ENCODE results near the gene PTPRM.

PTPRM gene

DNA sequence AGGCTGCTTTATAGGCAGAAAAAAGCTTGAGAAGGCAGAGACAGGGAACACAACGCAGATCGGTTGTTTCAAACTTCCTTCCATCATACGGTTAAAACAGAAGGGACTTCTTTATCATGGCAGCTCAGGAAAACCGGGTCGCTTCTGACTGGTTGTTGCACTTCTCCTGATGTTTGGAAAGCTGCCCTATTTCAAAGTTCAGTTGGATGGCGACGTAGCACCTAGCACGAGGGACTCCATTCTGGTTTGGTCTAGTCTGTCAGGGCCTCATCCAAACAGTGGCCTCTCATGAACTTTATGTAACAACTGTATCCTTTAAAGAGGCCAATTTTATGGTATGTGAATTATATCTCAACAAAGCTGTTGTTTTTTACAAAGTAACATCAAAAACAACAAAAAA is 832.0 kb downstream of the PTPRM start:
- DNase-seq (ENCODE audit: insufficient read length, low spot score) (no peak), FAIRE-seq (no peak)
- TF ChIP-seq POLR2A (IDR thresholded peaks at IDR 0.05; ENCODE audit: low read depth, low read length): no peak

DNA sequence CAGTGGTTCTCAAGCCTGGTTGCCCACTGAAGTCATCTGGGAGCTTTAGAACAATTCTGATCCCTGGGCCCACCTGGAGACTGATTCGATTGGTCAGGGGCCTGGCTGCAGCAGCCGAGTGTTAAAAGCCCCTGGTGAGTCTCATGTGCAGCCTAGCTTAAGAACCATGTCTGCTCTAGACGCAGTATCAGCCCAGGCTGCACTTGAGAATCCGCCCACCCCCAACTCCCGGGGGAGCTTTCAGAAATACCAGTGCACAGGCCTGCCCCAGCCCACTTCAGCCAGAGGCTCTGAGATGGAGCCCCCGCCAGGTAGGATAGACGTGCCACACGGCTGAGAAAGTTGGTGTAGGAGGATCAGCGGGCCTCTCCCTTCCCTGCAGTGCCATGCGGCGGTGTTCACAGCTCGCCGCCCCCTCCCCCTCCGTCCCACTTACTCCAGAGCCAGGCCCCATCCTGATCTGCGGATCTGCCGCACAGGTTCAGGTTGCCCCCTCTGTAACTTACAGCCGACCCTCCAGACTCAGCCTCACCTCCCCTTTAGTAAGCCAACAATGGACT is 833.2 kb downstream of the PTPRM start:
- DNase-seq (ENCODE audit: insufficient read length, low spot score) (no peak), FAIRE-seq (no peak)
- TF ChIP-seq POLR2A (IDR thresholded peaks at IDR 0.05; ENCODE audit: low read depth, low read length): no peak

DNA sequence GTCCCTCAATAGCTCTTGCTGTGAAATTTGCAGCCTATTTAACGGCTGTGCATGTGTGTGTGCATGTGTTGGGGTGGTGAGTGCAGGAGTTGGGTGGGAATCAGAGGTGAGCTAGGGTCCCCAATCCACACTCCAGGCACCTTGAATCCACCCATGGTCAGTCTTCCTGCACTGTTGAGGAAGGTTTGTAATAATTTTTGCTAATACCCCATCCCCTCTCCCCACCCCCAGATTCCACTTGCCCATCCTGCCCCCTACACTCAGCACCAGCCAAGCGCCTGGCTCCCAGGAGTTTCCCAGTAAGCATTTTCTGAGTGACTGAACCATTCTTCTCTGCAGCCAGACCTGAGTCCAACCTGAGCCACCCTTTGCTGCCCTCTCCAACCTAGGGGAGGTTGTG is 833.7 kb downstream of the PTPRM start:
- FAIRE-seq (no peak), DNase-seq (ENCODE audit: insufficient read length, low spot score) (no peak)
- no peak for TF ChIP-seq POLR2A (IDR thresholded peaks at IDR 0.05; ENCODE audit: low read depth, low read length)

DNA sequence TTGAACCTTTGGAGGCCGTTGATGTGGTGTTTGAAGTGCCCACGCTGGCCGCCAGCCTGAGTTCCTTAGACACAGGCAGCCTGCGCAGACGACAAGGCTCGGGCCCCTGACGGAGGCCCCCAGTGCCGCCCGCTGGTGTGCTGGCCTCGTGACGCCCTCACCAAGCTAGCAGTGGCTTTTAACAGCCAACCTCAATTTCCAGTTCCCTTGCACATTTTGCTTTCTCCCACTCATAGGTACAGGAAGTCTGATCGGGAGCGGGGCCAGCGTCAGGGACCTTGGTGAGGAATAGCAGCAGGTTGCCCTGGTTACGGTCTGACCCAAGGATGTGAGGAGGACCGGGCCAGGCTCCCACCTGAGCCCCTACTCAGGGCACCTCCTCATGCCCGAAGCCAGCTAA is 834.5 kb downstream of the PTPRM start:
- FAIRE-seq: no peak
- no peak for TF ChIP-seq POLR2A (IDR thresholded peaks at IDR 0.05; ENCODE audit: low read depth, low read length)
- DNase-seq (ENCODE audit: insufficient read length, low spot score): no peak

DNA sequence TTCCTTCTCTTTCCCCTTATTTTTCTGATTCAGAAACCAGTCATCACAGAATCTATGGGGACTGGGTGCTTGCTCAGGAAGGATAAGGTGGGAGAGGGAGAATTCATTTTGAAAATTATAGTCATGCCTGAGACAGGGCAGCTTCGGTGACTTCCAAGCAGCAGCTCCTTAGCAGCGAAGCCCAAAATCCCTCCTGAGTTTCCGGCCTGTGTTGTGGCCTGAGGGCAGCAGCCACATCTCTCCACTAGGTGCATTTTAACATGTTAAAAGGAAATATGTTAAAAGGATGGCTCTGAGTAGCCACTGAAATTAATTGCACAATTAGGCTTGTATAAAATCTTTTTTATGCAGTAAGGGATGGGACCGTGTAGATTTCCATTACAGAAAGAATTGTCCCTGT is 835.1 kb downstream of the PTPRM start:
- DNase-seq (ENCODE audit: insufficient read length, low spot score) (no peak), FAIRE-seq (no peak)
- no peak for TF ChIP-seq POLR2A (IDR thresholded peaks at IDR 0.05; ENCODE audit: low read depth, low read length)

DNA sequence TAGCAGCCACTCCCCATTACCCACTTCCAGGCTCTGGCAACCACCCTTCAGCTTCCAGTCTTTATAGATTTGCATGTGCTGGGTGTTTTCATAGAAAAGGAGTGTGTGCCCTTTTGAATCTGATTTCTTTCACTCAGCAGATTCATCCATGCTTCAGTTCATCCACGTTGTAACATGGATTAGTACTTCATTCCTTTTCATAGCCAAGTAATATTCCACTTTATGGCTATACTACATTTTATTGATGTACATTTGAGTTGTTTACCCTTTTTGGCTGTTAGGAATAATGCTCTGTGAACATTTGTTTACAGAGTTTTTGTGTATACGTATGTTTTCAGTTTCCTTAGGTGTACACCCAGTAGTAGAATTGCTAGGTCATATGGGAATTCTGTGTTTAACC is 836.6 kb downstream of the PTPRM start:
- no peak for FAIRE-seq
- no peak for TF ChIP-seq POLR2A (IDR thresholded peaks at IDR 0.05; ENCODE audit: low read depth, low read length)
- DNase-seq (ENCODE audit: insufficient read length, low spot score): no peak

DNA sequence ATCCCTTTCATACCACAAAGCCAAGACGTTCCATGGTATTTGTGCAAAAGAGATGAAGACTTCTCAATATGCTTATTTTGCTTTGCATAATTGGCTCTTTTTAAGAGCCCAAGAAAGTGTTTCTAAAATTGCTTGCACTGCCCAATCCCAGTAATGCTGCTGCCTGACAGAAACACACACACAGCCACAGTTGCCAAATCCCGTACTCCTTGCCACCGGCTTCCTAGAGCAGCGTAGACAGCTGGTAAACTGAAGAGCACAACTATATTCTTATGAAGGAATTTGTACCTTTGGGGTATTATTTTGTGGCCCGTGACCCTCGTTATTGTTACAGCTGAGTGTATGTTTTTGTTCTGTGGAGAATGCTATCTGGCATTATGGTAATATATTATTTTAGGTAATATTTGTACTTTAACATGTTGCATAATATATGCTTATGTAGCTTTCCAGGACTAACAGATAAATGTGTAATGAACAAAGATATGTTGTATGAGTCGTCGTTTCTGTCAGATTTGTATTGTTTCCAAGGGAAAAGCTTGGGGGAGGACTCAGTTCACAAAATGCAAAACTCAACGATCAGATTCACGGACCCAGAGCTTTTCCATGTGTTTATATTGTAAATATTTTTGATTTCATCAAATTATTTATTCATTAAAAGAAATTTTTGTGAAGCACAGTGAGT is 839.2 kb downstream of the PTPRM start:
- FAIRE-seq (no peak), DNase-seq (ENCODE audit: insufficient read length, low spot score) (no peak)
- TF ChIP-seq POLR2A (IDR thresholded peaks at IDR 0.05; ENCODE audit: low read depth, low read length): no peak

DNA sequence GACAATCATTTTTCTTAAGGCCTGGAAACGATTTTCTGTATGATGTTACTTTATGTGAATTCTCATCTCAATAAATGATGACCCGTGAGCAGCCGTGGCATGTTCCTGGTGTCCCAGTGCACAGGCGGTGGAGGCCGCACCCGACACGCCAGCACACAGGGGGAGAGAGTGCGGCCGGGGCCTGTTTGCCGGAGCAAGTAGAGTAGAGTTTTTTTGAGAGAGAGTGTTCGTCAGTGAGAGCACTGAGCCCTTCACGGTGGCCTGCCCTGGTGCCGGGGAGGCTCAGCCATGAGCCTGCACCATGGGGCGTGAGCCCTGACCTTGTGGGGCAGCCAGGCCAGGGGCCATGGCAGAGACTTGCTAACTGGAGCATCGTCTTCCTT is 839.7 kb downstream of the PTPRM start:
- no peak for FAIRE-seq
- TF ChIP-seq POLR2A (IDR thresholded peaks at IDR 0.05; ENCODE audit: low read depth, low read length): no peak
- no peak for DNase-seq (ENCODE audit: insufficient read length, low spot score)

DNA sequence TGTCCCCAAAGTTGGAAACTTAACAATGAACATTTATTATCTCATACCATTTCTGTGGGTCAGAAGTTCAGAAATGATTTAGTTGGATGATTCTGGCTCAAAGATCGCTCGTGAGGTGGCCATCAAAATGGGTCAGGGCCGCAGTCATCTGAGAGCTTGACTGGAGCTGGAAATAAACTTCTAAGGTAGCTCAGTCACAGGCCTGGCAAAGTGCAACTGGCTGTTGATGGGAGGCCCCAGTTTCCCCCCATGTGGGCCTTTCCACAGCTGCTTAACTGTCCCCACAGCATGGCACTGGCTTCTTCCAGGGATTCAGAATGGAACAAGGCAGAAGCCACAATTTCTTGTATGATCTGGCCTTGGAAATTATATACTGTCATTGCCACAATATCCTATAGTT is 842.0 kb downstream of the PTPRM start:
- DNase-seq (ENCODE audit: insufficient read length, low spot score): no peak
- no peak for FAIRE-seq
- no peak for TF ChIP-seq POLR2A (IDR thresholded peaks at IDR 0.05; ENCODE audit: low read depth, low read length)

DNA sequence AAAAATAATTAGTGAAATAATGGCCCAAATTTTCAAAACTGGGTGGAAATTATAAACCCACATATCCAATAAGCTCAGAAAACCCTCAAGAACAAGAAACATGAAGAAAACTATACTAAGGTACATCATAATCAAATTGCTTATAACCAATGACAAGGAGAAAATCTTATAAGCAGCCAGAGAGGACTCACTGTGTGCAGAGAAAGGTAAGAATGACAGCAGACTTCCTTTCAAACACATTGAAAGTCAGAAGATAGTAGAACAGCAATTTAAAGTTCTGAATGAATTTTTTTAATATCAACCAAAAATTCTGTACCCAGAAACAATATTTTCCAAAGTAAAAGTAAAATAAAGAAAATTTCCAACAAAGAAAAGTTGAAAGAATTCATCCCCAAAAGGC is 844.4 kb downstream of the PTPRM start:
- DNase-seq (ENCODE audit: insufficient read length, low spot score) (no peak), FAIRE-seq (no peak)
- TF ChIP-seq POLR2A (IDR thresholded peaks at IDR 0.05; ENCODE audit: low read depth, low read length): no peak

DNA sequence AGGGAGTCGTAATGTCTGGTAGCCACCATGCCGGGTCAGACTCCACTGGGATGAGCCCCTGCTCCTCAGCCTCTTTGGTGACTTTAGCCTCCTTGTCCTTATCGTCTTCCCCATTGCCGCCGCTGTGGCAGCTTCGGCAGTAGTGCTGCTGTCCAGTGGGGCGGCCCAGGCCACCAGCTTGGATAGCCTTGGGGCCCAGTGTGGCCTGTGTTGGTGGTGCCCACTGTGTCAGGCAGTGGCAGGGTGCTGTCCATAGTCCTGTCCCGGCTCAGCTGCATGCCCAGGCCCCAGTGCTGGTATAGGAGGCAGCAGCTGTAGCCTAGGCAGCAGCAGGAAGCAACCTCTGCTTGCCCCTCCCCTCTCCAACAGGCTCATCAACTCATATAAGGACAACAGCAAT is 845.0 kb downstream of the PTPRM start:
- FAIRE-seq (no peak), DNase-seq (ENCODE audit: insufficient read length, low spot score) (no peak)
- TF ChIP-seq POLR2A (IDR thresholded peaks at IDR 0.05; ENCODE audit: low read depth, low read length): no peak

DNA sequence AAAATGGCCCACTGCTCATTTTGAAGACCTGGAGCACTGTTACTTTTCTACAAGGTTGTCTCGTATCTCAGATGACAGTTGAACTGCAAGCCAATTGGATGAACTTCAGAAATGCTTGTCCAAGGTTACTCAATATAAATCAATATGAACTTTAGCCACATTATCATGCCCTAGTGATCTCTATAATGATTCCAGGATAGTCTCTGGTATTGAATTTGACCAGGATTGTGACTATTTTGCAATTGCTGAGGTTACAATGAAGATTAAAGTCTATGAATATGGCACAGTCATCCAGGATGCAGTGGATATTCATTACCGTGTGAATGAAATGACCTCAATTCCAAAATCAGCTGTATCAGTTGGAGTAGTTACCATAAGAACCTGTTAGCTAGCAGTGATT is 846.1 kb downstream of the PTPRM start:
- no peak for TF ChIP-seq POLR2A (IDR thresholded peaks at IDR 0.05; ENCODE audit: low read depth, low read length)
- DNase-seq (ENCODE audit: insufficient read length, low spot score) (no peak), FAIRE-seq (no peak)

DNA sequence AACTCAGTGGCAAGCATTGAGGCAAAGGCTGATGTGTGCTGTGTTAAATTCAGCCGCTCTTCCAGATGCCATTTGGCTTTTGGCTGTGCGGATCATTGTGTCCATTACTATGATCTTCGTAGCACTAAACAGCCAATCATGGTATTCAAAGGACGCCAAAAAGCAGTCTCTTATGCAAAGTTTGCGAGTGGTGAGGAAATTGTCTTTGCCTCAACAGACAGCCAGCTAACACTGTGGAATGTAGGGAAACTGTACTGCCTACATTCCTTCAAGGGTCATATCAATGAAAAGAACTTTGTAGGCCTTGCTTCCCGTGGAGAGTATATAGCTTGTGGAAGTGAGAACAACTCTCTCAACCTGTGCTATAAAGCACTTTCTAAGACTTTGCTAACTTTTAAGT is 846.6 kb downstream of the PTPRM start:
- no peak for FAIRE-seq

DNA sequence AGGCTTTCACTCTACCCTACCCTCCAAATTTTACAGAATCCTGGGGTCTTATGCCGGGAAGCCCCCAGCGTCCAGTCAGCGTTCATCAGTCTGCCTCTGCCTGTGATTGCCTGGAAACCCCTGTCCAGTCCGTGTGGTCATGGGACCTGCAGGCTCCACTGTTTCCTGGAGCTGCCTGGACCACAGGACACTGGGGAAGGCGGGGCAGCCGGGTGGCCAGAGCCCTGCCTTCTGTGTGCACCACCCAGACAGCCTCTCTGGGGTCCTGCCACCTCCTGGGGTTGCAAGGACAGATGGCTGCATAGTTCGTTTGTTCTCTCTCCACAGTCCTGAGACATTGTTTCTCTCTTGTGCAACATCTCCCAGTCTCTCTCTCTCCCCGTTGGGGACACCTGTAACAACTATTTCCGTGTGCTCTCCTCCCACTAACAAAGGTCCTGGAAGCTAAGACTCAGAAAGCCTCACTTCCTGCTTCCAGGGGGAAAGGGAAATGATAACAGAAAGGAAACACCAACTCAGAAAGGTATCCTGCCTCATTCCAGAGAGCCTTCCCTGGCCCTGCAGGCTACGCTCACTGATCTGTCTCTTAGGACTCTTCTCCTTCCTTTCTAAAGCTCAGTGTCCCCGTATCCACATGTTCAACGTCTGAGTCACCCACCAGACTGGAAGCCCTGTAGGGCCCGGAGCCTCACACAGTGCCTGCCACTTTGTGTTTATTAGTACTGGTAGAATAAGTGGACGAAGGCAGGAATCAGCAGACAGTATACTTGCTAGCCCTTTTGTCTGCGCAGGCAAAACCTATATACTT is 849.3 kb downstream of the PTPRM start:
- DNase-seq (ENCODE audit: insufficient read length, low spot score) (no peak), FAIRE-seq (no peak)
- TF ChIP-seq POLR2A (IDR thresholded peaks at IDR 0.05; ENCODE audit: low read depth, low read length): no peak

More for the DNA sequence above, 846.6 kb downstream of the PTPRM start:
- TF ChIP-seq POLR2A (IDR thresholded peaks at IDR 0.05; ENCODE audit: low read depth, low read length): no peak
- DNase-seq (ENCODE audit: insufficient read length, low spot score): no peak

DNA sequence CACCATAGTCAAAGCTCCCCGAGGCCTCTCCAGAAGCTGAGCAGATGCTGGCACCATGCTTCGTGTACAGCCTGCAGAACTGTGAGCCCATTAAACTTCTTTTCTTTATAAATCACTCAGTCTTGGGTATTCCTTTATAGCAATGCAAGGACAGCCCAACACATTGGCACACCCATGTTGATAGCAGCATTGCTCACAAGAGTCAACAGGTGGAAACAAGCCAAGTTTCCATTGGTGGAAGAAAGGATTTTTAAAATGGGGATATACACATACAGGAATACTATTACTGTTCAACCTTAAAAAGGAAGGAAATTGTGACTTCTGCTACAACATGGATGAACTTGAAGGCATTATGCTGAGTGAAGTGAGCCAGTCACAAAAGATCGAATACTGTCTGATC is 855.3 kb downstream of the PTPRM start:
- FAIRE-seq (no peak), DNase-seq (ENCODE audit: insufficient read length, low spot score) (no peak)
- no peak for TF ChIP-seq POLR2A (IDR thresholded peaks at IDR 0.05; ENCODE audit: low read depth, low read length)
